SHP77 (cell line): ENCODE data around the gene BNIP3.
A peak's percentile ranks its signal among the peaks of the same experiment; 100 is the strongest.

Experiments used
- DNase-seq, 2 experiments: peaks; one replicate each; lab custom pipeline; 2025; lab: John Stamatoyannopoulos, UW

Gene BNIP3, protein sequence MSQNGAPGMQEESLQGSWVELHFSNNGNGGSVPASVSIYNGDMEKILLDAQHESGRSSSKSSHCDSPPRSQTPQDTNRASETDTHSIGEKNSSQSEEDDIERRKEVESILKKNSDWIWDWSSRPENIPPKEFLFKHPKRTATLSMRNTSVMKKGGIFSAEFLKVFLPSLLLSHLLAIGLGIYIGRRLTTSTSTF

GRCh38 chr10:131981429-131982184, at the start of gene BNIP3:
Gene BNIP3, minus strand, starts transcription at chr10:131981923. Its CDS starts 117 bp downstream, at chr10:131981806.
- peak; percentile 86 to 93 for DNase-seq

DNA sequence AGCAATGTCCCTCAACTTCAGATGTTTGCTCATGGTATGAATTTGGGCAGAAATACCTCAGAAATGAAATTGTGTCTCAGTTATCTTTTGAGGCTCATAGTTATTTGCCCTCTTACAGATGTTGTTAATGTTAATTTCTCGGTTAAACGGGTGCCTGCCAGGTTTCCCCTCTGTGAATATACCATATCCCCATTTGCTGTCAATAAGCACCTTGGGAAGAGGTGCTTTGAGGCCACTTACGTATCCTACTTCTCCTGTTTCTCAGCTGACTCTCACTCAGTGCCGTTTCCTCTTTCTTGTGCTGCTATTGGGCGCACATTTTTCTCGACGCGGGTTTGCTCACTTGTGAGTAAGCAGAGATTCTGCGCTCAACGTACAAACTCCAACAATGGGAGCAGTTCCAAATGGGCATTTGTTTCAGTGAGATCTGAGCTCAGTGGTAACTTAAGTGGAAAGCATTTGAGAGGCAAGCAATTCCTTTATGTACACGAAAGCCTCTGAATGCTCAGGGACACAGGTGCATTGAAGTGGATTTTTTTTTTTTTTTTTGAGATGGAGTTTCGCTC, 49.3 kb upstream of the BNIP3 start:
- DNase-seq, result no peak

DNA sequence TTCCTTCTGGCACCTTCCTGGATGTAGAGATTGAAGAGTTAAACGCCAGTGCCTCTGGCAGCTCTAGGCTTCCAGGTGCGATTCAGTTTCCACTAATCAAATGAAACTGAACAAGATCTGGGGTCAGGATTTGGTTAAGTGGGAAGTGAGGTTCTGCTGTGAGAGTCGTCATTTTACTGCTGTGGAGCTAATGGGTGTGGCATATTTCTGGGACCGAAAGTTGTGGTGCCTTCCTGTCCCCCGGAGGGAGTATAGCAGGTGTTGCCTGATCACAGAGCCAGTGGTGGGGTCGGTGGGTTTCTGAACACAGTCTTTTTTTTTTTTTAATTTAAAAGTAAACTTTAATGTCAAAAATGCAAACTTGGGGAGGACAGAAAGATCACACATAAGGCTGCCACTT, 47.0 kb upstream of the BNIP3 start:
- DNase-seq, result no peak

GRCh38 chr10:132027423-132027983, 45.8 kb upstream of the BNIP3 start:
- no peak for DNase-seq

DNA sequence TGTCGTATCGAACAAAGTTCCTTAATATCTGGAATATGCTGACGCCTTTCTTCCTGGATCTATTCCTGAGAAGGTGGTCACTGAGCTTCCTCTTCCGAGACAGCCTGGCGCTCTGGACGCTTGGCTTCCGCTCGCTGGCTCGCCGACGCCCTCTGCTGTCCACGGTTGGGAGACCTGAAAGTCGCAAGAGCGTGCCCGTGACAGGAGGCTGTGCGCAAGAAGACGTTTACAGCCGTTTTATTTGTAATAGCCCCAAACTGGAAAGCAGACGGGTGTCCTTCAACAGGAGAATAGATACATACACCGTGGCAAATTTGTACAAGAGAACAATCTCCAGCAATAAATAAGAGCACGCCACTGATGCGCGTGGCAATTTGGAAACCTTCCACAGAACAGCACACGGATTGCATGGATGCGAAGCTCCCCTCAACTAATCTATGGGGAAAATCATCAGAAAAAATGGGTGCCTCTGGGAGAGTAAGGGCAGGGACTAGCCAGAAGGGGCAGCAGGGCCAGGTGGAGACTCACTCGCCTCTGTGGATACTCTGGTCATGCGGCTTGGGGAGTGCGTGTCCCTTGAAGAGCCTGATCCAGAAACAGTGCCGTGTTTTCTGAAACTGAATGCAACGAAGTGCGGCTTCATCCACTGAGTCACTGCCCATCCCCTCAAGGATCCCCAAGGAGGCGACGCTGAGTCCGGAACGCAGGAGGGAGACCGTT, 41.5 kb upstream of the BNIP3 start:
- peak; percentile 43 to 58 for DNase-seq

DNA sequence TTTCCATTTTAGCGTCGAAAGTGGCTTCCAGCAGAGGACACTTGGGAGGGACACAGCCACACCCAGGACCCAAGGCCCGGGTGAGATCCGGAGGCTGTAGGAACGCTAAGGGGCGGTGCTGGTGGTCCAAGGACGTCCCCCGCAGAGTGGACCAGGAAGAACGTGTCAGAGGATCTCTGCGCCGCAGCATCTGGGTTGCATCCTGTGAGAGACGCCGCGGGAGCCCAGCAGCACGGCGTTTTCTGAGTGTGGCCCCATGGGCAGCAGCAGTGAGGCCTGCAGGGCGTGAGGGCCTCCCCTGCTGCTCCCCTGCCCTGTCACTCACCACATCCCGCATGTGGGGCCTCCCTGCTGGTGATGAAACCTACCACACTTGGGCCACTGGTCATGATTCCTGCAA, 40.5 kb upstream of the BNIP3 start:
- DNase-seq, result no peak

DNA sequence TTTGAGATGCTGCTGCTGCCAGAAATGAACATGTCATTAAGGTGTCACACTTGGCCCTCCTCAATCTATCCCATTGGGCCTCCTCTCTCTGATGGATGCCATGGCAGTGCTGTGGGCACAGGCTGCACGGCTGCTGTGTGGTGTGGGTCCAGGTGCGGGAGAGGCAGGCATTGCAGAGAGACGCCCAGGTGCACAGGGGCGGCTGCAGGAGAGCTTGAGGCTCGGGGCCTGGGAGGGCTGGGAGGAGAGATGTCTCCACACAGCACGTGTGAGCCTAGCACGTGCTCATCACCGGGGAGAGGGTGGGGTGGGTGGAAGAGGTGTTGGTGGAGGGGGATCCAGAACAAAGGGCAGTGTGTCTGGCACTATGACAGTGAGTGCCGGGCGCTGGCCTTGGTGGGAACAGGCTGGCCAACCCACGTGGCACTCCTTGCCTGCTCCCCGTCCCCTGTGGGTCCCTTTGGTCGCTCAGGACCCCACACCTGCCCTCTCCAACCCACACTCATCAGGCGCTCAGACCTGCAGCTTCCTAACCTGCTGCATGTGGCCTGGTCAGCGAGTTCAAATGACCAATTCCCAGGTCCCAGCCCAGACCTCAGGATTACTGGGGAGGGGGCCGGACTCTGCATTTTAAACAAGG, 39.9 kb upstream of the BNIP3 start:
- no peak for DNase-seq

- no peak for DNase-seq
Measured at GRCh38 chr10:132021046-132021445, 39.3 kb upstream of the BNIP3 start.

- DNase-seq, result no peak
Measured at GRCh38 chr10:132020456-132020855, 38.7 kb upstream of the BNIP3 start.

- no peak for DNase-seq
Measured at GRCh38 chr10:132019366-132019765, 37.6 kb upstream of the BNIP3 start.

GRCh38 chr10:132018446-132018845, 36.7 kb upstream of the BNIP3 start:
- no peak for DNase-seq

DNA sequence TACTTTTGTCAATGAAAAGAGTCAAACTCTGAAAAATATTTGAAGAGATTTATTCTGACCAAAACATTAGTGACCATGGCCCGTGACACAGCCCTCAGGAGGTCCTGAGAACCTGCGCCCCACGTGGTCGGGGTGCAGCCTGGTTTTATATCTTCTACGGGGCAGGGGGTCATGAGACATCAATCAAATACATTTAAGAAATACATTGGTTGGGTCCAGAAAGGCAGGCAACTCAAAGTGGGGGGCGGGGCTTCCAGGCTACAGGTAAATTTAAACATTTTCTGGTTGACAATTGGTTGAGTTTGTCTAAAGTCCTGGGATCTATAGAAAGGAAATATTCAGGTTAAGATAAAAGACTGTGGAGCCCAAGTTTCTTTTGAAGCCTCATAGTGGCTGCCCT, 34.8 kb upstream of the BNIP3 start:
- DNase-seq, result no peak

GRCh38 chr10:132011445-132011844, 29.7 kb upstream of the BNIP3 start:
- DNase-seq, result no peak

DNA sequence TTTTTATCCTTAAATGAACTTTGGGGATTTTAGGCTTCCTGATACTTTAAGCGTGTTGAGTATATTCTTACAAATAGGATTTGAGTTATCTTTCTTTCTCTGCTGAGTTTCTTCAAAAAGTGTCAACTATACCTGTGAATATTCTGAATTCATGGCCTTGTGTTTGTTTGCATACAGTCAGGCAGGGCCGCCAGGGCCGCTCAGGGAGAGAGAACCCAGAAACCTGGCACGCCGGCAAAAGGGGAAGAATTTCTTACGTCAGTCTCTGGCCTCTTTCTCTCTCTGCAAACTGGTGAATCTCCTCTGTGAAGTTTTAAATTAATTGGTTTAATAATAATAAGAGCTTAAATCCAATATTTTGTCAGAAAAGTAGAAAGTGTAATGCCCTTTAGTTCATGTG, 29.3 kb upstream of the BNIP3 start:
- DNase-seq, result no peak

GRCh38 chr10:132010483-132010882, 28.8 kb upstream of the BNIP3 start:
- DNase-seq, result no peak

GRCh38 chr10:132009575-132009974, 27.9 kb upstream of the BNIP3 start:
- DNase-seq, result no peak

DNA sequence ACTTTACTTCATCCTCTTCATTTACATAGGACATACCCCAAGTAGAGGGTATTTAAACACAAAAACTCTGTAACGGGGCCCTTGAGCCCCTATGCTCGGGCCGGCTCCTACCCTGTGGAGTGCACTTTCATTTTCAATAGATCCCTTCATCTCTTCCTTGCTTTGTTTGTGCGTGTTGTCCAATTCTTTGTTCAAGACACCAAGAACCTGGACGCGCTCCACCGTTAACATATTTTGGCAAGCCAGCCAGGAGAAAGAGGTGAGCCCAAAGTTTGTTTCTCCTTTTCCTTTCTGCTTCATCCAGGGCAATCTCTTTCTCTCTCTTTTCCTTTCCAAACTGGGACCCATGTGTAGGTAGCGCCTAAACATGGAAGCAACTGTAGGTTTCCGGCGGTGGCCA, 26.0 kb upstream of the BNIP3 start:
- no peak for DNase-seq

DNA sequence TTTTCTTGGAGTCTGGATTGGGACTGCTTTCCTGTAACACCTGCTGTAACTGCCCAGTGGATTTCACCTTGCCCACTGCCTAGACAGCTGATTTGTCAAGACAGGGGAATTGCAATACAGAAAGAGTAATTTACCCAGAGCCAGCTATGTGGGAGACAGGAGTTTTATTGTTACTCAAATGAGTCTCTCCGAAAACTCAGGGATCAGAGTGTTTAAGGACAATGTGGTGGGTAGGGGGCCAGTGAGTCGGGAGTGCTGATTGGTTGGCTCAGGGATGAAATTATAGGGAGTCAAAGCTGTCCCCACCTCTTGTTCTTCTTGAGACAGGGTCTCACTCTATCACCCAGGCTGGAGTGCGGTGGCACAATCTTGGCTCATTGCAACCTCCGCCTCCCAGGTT, 25.2 kb upstream of the BNIP3 start:
- no peak for DNase-seq

DNA sequence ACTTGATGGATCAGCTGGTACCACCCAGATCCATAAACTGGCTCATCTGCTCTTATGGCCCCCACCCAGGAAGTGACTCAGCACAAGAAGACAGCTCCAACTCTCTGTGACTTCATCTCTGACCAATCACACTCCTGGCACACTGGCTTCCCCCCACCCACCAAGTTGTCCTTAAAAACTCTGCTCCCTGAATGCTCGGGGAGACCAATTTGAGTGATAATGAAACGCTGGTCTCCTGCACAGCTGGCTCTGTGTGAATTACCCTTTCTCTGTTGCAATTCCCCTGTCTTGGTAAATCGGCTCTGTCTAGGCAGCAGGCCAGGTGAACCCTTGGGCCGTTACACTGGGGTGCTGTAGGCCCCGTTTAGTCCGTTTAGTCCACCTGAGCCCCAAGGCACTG, 23.4 kb upstream of the BNIP3 start:
- DNase-seq, result no peak

GRCh38 chr10:132004052-132004451, 22.3 kb upstream of the BNIP3 start:
- DNase-seq, result no peak

DNA sequence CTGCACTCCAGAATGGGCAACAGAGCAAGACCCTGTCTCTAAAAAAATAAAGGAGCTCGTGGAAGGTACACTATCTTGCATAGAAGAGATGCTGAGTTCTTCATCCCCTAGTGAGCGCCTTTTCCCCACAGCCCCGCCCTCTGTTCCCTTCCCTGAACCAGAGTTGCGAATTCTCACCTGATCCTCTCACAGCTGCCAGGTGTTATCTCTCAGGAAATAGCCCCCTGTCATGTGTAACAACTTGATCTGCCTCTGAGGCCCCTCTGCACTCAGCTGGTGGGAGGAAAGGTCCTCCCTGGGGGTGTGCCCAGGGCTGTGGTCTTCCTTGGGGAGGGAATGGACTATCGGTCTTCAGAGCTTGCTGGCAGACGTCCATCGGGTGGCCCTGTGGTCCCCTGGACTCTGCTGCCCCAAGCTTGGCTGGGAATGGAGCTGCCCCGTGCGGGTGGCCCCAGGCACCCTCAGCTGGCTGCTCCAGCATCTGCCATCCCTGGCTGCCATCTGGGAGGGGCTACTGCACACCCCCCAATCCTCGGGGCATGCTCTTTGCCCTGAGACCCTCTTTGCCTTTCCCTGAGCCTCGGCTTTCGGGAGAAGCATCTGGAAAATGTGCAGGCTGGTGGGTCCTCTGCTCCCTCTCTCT, 21.7 kb upstream of the BNIP3 start:
- no peak for DNase-seq

- no peak for DNase-seq
Measured at GRCh38 chr10:132002004-132002403, 20.3 kb upstream of the BNIP3 start.
